GM19239 (cell line): Measurements from ENCODE around the gene ARID3B.
"Not testable (repeated sequence)": the region's sequence is repeated elsewhere in the genome, so short reads cannot be mapped to it uniquely, and the experiment has no call there.

Experiments
- DNase-seq: peaks from one replicate; pipeline ENCODE4 v3.0.0; 2011; ENCODE audit warnings: low spot score; ENCODE audit not compliant: insufficient read length
- FAIRE-seq: peaks from 2 replicates; lab custom pipeline; 2011; peaks lifted over from hg19 to GRCh38; lab: Jason Lieb, UNC

Gene ARID3B

DNA sequence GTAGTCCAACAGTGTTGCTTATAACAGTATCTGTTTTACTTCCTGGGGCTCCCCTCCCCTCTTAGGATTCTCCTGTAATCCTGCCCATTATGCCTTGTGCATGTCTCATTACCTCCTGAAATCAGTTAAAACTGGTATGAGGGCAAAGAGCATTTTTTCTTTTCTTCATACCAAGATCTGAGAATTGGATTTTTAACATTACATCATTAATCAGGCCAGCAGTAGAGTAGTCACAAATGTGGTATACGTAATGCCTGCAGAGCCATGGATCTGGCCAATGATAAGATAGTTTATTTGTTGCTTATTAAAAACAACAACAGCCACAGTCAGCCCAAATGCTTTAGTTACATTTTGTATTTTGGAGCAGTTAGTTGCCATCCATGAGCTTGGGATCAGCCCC lies 23.2 kb downstream of the ARID3B start:
- DNase-seq (no peak), FAIRE-seq (no peak)

DNA sequence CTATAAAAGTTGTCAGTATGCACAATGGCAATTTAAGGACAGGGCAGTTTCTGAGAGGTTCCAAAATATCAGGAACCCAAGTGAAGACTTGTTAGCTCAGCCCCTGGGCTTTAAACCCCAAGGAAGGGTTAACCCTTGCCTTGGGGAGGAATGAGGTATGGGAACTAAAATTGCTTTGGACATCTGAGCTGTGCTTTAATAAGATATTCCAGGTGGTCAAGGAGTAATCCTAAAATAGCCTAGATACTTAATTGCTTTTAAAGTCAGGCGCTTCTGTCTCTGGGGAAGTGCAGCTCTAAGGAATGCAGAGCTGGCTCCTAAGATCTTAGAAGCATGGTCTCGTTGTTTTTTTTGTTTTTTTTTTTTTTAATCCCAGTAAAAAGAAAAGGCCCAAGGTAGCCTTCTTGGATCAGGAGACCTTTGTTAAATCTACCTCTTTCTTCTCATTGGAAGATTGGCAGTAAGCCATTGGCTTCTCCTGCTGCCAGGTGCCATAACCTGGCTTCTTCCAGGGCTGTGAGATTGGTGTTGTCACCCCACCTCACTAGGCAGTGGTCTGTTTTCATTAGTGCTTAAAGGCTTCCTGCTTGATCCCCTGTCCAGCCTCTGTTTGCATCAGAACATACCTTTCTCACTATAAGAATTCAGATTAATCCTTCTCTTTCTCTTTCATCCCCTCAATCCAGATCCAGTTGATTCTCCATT lies 24.5 kb downstream of the ARID3B start:
- no peak for DNase-seq
- no peak for FAIRE-seq

DNA sequence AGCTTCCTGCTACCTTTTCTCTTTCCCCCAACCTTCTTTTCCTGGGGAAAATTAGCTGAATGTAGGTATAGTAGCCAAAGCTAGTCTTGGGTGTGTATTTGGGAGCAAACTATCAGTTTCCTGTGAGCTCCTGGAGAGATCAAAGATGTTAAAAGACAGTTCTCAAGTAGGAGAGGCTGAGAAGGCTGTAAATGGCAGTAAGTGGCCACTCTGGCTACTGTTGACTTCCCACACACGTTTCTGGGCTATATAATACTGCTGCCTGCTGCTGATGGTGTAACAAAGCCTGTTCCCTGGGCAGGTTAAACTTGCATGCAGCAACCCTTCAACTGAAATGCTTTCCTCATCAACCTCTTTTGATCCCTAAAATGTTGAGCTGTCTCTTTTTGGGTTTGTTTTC lies 27.6 kb downstream of the ARID3B start:
- FAIRE-seq, result no peak
- no peak for DNase-seq

DNA sequence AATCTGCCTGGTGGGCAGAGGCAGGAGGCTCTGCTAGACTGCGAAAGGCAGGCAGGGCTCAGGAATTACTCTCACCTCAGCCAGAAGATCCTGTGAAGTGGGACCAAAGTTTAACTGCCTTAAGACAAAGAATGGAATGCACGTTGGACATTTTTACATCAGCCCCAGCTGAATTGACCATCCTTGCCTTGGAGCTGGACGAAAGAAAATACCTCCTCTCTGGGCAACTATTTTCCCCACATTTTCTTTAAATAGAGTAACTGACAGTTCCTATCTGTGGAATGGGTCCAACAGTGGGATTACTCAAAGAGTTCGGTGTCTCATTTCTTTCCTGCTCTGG lies 28.7 kb downstream of the ARID3B start:
- DNase-seq, result no peak
- no peak for FAIRE-seq

DNA sequence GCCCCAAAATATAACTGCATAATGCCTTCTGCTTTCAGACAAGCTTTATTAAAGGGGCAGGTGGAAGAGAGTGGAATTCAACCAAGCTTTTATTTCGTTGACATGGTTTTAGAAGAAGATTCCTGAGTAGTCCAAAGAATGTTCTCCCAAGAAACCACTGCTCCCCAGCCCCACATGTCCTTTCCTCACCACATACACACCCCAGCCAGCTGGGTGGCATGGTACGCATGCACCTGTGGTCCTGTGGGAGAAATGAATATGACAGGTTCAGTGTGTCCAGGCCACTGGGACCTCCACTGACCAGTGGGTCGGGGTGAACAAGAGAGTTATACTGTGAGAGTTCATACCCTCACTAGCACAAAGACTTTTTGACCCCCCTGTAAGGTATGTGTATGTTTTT lies 30.2 kb downstream of the ARID3B start:
- no peak for DNase-seq
- no peak for FAIRE-seq

DNA sequence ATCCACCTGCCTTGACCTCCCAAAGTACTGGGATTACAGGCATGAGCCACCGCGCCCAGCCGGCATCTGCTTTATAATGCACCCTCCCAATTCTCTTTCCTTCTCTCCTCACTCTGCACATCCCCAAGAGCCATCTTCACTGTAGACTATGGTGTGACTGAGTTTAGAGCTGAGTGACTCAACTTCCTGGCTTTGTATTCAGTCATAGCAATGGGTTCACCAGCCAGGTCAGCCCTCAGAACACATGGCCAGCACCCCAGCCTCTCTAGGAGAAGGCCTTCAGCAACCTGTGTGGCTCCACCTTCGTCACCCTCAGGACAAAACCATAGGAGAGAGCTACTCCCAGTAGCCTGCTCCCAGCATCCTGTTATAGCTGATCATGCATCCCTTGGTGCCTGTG lies 33.0 kb downstream of the ARID3B start:
- DNase-seq (no peak), FAIRE-seq (no peak)

DNA sequence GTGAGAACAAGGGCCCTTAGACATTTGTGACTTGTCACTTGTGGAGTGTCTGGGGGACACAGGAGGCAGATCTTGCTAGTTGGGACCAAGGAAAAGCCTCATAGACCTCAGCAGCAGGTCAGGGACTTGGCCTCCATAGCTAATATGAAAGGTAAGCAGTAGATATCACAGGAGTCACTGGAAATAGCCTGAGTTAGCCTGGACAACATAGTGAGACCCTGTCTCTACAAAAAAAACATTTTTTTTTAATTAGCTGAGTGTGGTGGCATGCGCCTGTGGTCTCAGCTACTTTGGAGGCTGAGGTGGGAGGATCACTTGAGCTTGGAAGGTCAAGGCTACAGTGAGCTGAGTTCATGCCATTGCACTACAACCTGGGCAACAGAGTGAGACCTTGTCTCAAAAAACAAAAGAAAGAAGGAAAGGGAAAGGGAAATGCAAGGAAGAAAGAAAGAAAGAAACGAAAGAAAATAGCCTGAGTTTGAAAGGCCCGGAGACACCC lies 37.5 kb downstream of the ARID3B start:
- FAIRE-seq, result no peak
- no peak for DNase-seq

DNA sequence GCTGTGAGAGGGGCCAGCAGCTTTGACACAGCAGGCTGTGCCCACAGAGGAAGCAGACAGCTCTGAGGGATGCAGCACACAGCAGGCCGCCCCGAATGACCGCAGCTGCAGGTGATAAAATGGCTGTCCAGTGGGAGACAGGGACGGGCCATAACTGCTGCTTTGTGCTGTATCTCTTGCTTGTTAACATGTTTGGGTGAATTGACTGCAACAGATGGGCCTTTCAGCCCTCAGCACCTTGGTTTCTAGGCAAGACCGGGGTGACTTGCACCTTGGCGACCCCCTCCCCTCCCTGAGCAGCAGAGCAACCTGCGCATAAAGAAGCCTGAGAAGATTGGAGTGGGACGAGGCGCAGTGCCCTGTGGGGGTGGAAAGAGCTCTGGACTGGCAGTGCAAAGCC lies 38.0 kb downstream of the ARID3B start:
- DNase-seq (no peak), FAIRE-seq (no peak)

DNA sequence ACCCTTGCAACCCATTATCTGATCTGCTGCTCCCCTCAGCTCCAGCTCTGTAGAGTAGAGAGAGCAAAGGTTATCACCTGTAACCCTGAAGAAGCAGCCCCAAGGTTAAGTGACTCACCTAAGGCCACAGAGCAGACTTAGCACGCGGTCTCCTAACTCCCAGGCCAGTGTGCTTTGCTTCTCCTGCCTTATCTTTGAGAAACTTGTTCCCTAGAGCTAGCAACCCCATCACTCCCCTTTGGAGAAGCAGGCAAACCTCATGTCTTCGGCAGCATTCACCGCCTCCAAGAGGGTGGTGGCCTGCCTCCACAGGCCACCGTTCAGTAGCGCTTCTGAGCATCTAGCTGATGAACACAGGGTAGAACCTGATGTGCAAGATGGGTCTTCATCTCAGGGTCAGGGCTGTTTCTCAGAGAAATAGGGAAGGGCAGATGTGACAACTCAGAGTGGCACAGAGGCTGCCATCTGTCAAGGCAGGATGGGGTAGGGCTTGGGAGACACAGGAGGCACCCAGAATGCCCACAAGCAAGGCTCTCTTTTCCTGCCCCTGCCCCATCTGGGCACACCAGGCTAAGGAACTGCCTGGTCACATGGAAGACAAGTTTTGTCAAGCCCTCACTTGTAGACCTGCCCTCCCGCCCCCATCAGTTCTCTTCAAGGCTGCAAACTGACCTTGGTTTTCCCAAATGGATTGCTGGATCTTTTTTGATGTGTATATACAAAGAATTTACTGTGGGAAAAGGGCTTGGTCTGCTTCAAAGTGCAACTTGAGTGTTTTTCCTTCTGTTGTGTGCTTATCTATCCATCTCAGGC lies 39.7 kb downstream of the ARID3B start:
- DNase-seq, result no peak
- no peak for FAIRE-seq

DNA sequence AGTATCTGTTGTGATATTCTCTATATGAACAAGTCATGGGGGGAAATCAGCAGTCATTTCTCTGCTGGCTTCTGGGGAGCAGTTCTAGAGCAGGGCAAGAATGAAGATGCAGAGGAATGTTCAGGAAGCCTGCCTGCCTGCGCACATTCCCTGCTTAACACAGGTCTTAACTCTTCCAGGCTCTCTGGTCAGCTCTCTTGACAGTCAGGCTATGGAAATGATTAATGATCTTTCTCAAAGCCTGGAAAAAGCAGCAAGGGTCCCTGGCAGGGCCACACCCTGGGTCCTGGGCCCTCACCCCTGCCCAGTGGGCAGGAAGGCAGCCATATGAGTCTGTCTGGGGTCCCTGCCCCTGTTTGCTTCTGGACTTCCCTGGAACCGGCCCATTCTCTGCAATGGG lies 43.2 kb downstream of the ARID3B start:
- FAIRE-seq, result no peak
- DNase-seq, result no peak

DNA sequence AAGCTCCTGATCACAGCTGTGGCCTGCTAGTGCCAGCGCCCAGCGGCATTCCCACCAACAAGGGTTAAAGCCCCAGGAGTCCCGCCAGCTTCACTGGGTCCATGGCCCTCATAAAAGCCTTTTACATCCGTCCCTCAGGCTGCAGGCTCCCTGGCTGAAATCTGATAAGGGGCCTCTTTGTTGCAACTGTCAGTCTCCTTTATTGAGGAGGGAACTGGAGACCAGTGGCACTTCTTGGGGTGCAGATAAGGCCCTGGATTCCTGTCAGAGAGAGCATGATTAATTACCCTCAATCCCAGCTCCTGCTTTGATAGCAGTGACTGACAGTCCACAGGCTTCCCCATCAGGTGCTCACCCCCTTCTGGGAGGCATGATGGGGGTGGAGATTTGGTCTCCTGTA lies 43.8 kb downstream of the ARID3B start:
- DNase-seq, result no peak
- FAIRE-seq, result no peak

DNA sequence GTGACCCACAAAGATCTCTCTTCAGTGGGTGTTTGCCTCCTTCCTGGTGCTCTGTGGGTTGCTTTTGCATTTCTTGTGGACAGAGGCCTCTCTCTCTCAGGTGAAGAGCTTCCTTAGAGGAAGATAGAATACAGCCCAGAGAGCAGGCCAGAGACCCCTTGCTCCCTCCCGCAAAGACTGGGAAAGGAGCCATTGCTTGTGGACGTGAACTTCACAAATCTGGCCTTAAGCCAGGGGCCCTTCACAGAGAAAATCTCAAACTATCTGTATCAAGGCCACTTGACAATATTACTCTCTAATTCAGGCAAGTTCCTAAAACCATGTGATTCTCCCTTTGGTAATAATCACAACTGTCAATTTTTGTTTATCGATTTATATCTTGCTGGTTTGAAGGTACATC lies 44.2 kb downstream of the ARID3B start:
- FAIRE-seq (no peak), DNase-seq (no peak)

DNA sequence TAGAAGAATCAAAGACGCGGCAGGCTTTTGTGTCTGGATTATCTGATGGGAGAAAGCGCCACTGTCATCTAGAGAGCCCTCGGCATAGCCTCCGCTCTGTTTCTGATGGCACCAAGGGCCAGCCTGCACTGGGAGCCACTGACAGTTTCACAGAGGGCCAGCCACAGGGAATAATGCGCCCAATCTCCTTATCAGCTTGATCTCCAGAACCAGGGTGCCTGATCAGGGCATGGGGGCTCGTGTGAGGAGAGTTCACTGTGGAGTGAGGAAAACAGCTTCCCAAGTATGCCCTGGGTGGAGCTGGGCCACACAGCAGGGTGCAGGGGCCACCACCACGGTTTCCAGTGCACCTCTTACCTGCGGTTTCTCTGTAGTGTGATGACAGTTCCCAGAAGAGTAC lies 44.8 kb downstream of the ARID3B start:
- DNase-seq (no peak), FAIRE-seq (no peak)

DNA sequence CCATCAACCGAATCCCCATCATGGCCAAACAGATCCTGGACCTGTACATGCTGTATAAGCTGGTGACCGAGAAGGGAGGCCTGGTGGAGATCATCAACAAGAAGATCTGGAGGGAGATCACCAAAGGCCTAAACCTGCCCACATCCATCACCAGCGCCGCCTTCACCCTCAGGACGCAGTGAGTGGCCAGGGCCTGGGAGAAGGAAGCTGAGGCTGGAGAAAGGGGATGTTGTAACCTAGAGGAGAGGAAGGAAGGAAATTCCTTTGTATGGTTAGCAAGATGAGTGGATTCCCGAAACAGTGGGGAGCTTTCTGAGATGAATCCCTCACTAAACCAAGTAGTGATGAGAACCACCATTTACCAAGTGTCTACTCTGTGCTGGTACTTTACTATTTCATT lies 48.8 kb downstream of the ARID3B start:
- DNase-seq, result no peak
- no peak for FAIRE-seq

DNA sequence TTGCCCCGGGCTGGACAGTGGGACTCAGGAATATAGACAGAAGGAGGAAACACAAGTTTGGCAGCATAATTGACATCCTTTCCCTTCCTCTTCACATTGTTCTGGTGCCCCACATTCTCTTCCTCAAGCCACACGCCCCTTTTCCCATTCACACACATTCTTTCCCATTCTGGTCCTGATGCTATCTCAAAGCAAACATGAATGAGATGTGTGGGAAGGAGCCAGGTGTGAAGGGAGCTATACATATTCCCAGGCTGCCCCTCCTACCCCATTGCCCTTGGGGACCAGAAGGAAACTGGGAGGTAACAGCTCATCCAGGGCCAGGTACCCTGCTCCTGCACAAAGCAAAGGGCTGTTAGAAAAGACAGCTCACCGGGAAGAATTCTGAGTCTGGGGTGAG lies 51.2 kb downstream of the ARID3B start:
- no peak for DNase-seq
- no peak for FAIRE-seq

DNA sequence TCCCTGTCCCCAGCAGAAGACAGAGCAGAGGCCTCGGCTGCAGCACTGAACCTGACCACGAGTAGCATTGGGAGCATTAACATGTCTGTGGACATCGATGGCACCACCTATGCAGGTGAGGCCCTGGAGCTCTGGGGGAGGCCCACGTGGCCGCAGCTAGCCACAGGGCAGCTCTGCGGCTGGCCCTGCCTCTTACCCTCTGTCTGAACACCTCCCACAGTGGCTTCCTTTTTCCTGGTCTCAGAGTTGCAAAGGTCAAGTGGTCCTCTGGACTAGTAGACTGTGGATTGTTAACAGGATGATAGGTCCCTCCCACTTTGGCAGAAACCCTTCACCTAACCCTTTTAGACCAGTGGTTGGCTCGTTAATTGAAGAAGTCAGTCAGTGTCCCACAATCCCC lies 52.1 kb downstream of the ARID3B start:
- DNase-seq (no peak), FAIRE-seq (no peak)

DNA sequence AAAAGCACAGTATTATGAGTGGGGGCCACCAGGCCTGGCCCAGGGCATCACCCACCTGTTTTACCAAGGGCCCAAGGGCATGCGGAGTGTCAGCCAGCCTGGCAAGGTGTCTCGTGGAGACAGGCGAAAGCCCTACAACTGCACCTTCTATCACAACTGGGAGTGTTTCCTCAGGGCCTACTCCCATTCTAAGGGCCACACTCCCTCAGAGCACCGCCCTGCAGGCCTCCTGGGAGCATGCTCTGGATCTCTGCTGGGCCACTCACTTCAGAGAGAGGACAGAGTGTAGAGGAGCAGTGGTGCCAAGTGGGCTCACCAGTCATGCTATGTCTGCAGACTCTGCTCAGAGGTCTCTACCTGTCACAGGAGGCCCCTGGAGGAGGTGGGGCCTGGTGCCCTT lies 53.4 kb downstream of the ARID3B start:
- DNase-seq (no peak), FAIRE-seq (no peak)

DNA sequence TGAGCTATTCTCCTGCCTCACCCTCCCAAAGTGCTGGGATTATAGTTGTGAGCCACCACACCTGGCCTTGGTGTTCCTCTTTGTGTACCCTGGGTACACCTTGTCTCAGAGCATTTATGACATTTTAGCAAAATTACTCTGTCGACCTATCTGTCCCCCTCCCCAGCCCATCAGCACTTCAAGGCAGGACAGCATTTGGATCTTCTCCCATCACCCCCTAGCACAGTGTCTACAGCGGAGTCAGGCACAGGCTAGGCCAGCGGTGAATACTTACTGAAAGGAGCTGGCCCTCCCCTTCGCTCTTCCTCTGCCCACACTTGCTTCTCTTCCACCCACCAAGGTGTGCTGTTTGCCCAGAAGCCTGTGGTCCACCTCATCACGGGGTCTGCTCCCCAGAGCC lies 54.3 kb downstream of the ARID3B start:
- FAIRE-seq (no peak), DNase-seq (no peak)

DNA sequence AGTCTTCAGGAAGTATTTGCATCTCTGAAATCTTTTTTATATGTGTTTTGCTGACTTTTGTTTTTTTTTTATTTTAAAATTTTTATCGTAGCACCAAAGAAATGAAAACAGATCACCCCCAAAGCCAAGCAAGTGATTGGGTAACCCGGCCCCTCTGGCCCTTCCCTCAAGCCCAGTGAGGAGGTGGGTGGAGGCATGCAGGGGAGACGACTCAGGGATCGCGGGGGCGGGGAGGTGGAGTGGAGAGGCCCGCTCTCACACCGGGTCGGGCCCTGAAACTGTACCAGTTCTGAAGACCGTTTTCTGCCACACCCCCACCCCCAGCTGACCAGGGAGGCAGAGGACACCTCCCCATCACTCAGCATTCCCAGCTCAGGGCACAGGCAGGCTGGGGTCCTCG lies 55.7 kb downstream of the ARID3B start:
- DNase-seq, FAIRE-seq: not testable (repeated sequence)

DNA sequence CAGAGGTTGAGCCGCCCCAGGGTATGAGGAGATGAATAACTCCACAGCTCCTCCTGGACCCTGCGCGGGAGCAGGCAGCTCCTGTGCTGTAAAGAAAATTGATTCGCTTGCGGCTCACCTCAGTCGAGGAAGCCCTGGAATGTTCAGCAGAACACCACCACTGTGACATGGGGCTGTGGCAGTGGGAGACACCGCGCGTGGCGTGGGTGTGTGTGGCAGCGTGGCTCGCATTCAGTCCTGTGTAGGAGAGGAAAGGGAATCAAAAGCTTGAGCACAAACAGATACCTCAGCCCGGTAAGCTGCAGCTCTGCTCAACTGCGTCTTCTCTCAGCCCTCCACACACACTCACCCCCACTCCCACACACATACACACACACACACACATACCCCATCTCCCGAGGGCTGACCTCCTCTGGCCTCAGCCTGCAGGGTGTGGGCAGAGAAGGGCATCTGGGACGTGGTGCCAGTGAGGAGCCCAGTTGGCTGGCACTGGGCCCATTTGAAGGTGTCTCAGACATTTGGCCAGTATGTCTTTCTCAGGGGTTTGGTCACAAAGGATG lies 56.2 kb downstream of the ARID3B start:
- FAIRE-seq, DNase-seq: not testable (repeated sequence)

DNA sequence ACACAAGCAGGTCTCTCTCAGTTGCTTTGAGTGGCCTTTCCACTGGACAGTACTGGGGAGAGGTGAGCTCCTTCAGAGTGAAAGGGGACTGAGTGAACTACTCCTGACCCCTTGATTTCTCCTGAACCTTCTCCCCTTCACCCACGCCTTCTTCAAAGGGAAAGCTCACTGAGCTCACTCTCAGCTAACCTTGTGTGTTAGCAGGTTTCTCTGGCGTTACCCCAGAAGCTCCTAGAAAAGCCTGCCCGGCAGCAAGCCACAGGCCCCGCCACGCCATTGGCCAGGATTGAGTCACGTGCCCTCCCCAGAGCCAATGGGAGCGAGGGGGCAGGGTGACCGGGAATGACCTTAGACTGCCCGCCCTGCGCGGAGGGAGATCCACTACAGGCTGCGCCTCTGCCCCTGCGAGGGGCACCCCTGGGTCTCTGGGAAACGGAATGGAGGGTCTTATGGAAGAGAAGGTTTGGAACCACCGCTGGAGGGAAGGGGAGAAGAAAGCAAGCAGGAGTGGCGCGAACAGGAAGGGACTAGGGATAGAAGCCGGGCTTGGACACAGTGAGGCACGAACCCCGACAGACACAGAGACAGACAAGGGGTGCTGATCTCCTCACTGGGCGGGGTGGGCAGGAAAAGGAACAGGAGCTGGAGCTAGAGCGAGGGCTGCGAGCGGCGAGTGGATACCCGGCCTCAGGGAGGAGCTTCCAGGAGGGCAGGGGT lies 57.3 kb downstream of the ARID3B start:
- peak; percentile 99 for DNase-seq
- FAIRE-seq, result peak; percentile 93
